NCI-H748 (cell line): ENCODE results near the gene PCBP3.
"Not testable (repeated sequence)": the region's sequence is repeated elsewhere in the genome, so short reads cannot be mapped to it uniquely, and the experiment has no call there.

Experiments used
- DNase-seq: peaks from one replicate; lab custom pipeline; 2025; ENCODE audit not compliant: unreplicated experiment; lab: John Stamatoyannopoulos, UW

Gene PCBP3

DNA sequence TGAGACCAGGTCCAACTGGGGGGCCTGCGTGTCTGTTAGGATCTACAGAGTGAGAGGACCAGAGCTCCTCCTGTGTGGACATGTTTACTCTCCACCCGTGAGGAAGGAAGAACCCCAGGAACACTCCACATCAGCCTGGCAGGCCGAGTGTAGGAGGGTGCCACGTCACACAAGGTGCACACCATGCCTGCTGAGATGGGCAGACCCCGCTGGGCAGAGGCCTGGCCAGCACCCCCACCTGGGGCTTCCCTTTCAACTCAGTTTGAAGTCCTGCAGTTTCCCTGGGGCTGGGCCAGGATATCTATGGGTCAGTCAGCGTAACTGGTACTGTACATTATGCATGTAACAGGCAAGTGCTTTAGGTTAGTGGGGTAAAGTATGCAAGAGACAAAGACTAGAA lies 30.1 kb upstream of the PCBP3 start:
- DNase-seq = no peak

- no peak for DNase-seq
Observed at GRCh38 chr21:45613881-45614280, 29.6 kb upstream of the PCBP3 start.

- DNase-seq = peak; percentile 68
Observed at GRCh38 chr21:45615145-45615711, 28.3 kb upstream of the PCBP3 start.

DNA sequence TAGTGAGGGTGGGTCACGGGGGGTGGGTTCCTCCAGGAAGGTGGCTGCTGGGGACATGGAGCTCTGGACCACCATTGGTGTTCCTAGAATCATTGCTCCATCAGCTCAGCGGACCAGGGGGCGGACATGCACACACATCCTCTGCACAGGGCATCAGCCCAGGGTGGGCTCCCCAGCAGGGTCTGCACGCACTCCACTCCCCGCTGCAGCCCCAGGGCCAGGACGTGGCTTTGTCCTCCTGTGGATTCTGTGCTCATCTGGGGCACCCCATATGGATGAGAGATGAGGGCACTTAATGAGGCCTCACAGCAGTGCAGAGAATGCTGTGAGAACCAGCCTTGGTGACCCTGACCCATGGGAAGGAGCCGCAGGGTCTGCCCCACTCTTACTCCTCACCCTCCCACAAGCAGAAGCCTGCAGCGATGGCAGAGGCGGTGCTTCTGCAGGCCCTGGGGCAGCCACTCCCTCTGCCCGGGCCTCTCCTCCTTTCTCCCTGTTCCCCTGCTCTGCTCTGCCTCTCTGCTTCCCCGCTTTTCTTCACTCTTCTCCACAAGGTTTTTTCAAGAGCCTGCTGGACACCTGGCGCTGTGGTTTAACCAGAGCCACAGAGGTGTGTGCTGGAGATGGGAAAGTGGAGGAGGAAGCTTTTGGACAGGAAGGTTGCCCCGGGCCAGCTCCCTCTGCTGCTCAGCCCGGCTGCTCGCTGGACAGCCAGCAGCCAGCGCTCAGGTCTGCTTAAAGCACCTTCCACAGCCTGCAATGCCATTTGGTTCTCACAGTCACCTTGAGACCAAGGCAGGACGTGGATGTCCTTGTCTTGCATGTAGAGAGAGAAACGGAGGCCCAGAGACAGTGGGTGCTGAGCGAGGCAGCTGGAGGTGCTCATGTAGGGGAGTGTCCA lies 26.3 kb upstream of the PCBP3 start:
- DNase-seq = no peak

GRCh38 chr21:45618287-45618686 lies 25.2 kb upstream of the PCBP3 start:
- DNase-seq = no peak

- no peak for DNase-seq
Observed at GRCh38 chr21:45618846-45619485, 24.6 kb upstream of the PCBP3 start.

GRCh38 chr21:45620201-45620923 lies 23.2 kb upstream of the PCBP3 start:
- DNase-seq = peak; percentile 15

- not testable (repeated sequence) for DNase-seq
Observed at GRCh38 chr21:45621435-45622331, 21.8 kb upstream of the PCBP3 start.

DNA sequence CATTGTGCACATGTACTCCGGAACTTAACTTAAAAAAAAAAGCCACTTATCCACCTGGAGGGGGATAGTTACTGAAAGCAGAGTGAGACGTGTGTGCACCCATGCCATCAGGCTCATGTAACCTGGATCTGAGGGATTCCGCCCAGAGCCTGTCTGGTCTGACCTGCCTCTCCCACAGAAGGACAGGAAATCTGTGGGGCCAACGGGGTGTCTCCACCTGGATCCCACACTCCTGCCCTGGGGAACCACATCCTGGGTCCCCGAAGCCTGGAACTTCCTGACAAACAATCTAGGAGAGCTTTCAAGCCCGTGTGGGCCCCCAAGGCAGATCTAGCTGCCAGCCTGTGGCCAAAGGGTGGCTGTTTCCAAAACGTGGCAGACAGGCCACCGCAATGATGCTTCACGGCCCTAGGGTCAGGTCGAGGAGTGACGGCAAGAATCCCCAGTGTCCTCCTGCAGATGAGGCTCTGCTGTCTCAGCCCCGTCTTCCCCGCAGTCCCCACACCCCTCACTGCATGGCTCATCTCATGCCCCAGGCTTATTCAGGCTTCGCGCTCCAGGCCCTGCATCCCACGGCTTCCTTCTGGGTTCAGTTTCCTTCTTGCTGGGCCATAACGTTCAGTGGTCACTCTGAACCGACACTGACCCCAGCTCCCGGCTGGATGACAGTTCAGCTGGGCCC lies 21.0 kb upstream of the PCBP3 start:
- no peak for DNase-seq

- DNase-seq = no peak
Observed at GRCh38 chr21:45623436-45623835, 20.1 kb upstream of the PCBP3 start.

- not testable (repeated sequence) for DNase-seq
Observed at GRCh38 chr21:45626127-45626526, 17.4 kb upstream of the PCBP3 start.

GRCh38 chr21:45629046-45629981 lies 14.2 kb upstream of the PCBP3 start:
- no peak for DNase-seq

DNA sequence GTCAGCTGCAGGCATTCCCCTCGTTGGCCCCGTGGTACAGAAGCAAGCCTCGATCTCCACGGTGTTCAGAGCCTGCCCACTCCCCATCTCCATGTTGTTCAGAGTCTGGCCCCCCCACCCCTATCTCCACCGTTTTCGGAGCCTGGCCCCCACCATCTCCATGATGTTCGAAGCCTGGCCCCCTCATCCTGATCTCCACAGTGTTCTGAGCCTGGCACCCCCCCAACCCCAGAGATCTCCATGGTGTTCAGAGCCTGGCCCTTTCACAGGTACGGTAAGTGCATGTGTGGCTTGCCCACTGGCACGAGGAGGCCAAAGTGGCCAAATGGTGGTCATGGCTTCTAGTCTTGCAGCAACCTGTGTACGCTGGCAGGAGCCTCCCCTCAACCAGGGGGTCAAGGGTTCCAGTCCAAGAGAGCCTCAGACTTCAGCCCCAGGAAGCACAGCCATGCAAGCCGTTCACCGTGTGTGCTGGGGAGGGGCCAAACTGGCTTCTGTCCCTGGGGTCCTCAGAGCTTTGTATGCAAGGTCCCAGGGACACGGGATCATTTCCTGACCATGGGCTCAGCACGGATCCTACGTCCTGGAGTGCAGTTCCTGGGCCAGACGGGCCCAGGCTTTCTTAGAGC lies 13.3 kb upstream of the PCBP3 start:
- DNase-seq = no peak

DNA sequence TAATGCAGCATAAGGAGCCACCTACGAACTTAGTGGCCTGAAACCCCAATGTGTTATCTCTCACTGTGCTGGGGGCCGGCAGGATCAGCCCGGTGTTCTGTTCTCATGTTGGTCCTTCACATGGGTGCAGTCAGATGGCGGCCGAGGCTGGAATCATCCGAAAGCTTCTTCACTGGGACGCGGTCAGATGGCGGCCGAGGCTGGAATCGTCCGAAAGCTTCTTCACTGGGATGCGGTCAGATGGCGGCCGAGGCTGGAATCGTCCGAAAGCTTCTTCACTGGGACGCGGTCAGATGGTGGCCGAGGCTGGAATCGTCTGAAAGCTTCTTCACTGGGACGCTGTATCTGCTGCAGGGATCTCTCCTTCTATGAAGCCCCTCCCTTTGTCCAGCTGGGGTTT lies 12.6 kb upstream of the PCBP3 start:
- no peak for DNase-seq

DNA sequence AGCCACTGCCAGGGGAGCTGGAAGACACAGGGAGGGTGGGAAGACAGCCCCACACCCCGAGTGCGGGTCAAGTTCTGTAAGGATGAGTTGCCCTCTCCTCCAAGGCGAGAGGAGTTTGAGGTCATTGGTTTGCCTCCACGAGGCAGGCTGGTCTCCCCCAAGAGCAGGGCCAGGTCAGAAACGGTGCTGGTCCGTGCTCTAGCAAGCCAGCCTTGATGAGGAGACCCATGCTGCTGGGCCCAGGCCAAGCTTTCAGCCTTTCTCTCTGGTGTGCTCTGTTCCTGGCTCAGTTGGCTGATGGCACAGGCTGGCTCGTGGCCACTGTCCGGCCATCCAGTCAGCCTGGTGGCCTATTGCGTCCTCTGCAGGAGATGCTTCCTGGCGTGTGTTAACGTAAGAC lies 12.0 kb upstream of the PCBP3 start:
- no peak for DNase-seq

DNA sequence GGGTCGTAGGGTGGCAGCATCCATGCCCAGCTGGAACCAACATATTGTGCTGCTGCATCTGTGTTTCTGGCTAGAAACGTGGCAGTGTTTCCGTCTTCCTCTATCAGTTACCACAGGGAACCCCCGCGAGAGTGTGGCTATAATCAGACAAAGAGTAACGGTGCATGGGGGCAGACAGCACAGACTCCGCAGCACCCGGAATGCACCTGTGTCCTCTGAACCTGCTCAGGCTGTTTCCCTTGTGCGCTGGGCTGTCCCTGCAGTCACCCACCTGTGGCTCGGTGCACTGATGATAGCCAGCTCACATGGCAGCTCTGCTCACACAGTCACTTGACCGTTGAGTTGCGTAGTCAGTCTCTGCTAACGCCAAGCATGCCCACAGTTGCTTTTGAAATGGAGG lies 11.4 kb upstream of the PCBP3 start:
- no peak for DNase-seq

GRCh38 chr21:45632637-45633251 lies 10.8 kb upstream of the PCBP3 start:
- no peak for DNase-seq
